Placental epithelial cell (primary cell): Measurements from ENCODE around the gene NXNL1. TPM values are rescaled to one million over a fixed set of nuclear protein-coding genes. Genes with fewer than 3 reads are reported as not detected.

Experiments used
- total RNA-seq: library from RNA; depleted of rRNA; stranded (reverse); fragments of >200 nt; gene quantifications from 2 replicates; pipeline ENCODE4 v1.2.3, GENCODE V29; 2012

The NXNL1 gene
- total RNA-seq: not detected in 2 replicates

GRCh38 chr19:17460372-17461230 lies at the start of gene NXNL1:
TSS of gene NXNL1 (minus strand) at chr19:17460926. CDS start at chr19:17460869, 57 bp downstream.

GRCh38 chr19:17470068-17470841 lies 9.5 kb upstream of the NXNL1 start, which contains the start of gene SLC27A1:
TSS of gene SLC27A1 (plus strand) at chr19:17470524. CDS start at chr19:17470541, 17 bp downstream.

GRCh38 chr19:17448131-17448967 lies 12.4 kb downstream of the NXNL1 start, which contains the start of gene TMEM221:
TSS of gene TMEM221 (minus strand) at chr19:17448668. CDS start at chr19:17448462, 206 bp downstream.

GRCh38 chr19:17419621-17420474 lies 40.9 kb downstream of the NXNL1 start, which contains the start of gene MVB12A:
TSS of gene MVB12A (plus strand) at chr19:17420047. CDS start at chr19:17420136, 89 bp downstream.

Other genes starting within 250 kb of the NXNL1 start
- 19.1 and 25.5 TPM in 2 replicates for gene USE1, start 245.6 kb downstream of the NXNL1 start, total RNA-seq
- gene OCEL1, start 234.7 kb downstream of the NXNL1 start, total RNA-seq: 5.4 and 7.1 TPM in 2 replicates
- 66.0 and 74.2 TPM in 2 replicates for gene NR2F6, start 215.0 kb downstream of the NXNL1 start, total RNA-seq
- gene USHBP1, start 196.2 kb downstream of the NXNL1 start, total RNA-seq: under 0.01 TPM in 1 of 2 replicates, not detected in the other
- gene BABAM1, start 193.5 kb downstream of the NXNL1 start, total RNA-seq: 77.3 and 127 TPM in 2 replicates
- gene ANKLE1, start 179.0 kb downstream of the NXNL1 start, total RNA-seq: 0.39 and 0.65 TPM in 2 replicates
- 10.2 and 23.6 TPM in 2 replicates for gene ABHD8, start 157.5 kb downstream of the NXNL1 start, total RNA-seq
- 29.8 and 50.3 TPM in 2 replicates for gene MRPL34, start 155.1 kb downstream of the NXNL1 start, total RNA-seq
- 10.2 and 39.6 TPM in 2 replicates for gene DDA1, start 151.4 kb downstream of the NXNL1 start, total RNA-seq
- 3.9 and 5.0 TPM in 2 replicates for gene ANO8, start 126.1 kb downstream of the NXNL1 start, total RNA-seq
- gene GTPBP3, start 123.4 kb downstream of the NXNL1 start, total RNA-seq: 20.0 and 34.2 TPM in 2 replicates
- gene PLVAP, start 83.6 kb downstream of the NXNL1 start, total RNA-seq: not detected in 2 replicates
- gene CCDC194, start 66.7 kb downstream of the NXNL1 start, total RNA-seq: not detected in 2 replicates
- gene BST2, start 55.3 kb downstream of the NXNL1 start, total RNA-seq: 0.39 TPM in 1 of 2 replicates, not detected in the other
- gene MVB12A, start 40.9 kb downstream of the NXNL1 start, total RNA-seq: 47.9 and 72.9 TPM in 2 replicates
- not detected in 2 replicates for gene TMEM221, start 12.3 kb downstream of the NXNL1 start, total RNA-seq
- 21.7 and 25.9 TPM in 2 replicates for gene SLC27A1, start 9.6 kb upstream of the NXNL1 start, total RNA-seq
- gene PGLS, start 50.7 kb upstream of the NXNL1 start, total RNA-seq: 99.3 and 118 TPM in 2 replicates
- 57.7 and 155 TPM in 2 replicates for gene COLGALT1, start 94.7 kb upstream of the NXNL1 start, total RNA-seq
- gene UNC13A, start 227.4 kb upstream of the NXNL1 start, total RNA-seq: 0.11 and 0.39 TPM in 2 replicates